Peyer's patch (tissue), 4 donors: ENCODE results near the gene QRFPR.

Experiments used
- POLR2A ChIP-seq, 2 donors: fragments of 450-650 bp; IDR thresholded peaks; one replicate each; pipeline ENCODE4 v1.5.1; 2017; ENCODE audit warnings: antibody characterized with exemption in 2 of 2, mild to moderate bottlenecking in 2 of 2, moderate library complexity in 2 of 2
- TF ChIP-seq, protein P1 (sequence below), 6 experiments: fragments of 450-650 bp in 4 of 6; fragments of 200-600 bp in 2 of 6; sonication (generic) in 1 of 6; IDR thresholded peaks; one replicate each; pipeline ENCODE4 v1.5.1; 2017 to 2019; ENCODE audit warnings: antibody characterized with exemption in 6 of 6, mild to moderate bottlenecking in 3 of 6, moderate library complexity in 1 of 6

DNA sequence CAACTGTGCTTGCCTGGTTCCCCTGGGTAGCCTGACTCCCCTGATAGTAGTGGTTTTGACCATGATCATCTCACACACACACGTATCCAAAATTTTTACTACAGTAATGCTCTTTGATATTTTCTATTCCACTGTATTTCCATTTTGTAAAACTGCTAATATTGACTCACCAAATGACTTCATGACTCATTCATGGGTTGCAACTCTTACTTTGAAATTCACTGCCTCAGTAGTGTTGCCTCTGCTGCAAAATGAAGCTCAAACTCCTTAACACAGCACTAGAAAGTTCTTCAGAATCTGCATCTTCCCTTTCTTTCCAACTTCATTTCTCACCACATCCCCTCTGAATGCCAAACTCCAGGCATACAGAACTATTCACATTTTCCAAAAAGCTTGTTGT lies 20.3 kb downstream of the QRFPR start:
- TF ChIP-seq, protein P1, sequence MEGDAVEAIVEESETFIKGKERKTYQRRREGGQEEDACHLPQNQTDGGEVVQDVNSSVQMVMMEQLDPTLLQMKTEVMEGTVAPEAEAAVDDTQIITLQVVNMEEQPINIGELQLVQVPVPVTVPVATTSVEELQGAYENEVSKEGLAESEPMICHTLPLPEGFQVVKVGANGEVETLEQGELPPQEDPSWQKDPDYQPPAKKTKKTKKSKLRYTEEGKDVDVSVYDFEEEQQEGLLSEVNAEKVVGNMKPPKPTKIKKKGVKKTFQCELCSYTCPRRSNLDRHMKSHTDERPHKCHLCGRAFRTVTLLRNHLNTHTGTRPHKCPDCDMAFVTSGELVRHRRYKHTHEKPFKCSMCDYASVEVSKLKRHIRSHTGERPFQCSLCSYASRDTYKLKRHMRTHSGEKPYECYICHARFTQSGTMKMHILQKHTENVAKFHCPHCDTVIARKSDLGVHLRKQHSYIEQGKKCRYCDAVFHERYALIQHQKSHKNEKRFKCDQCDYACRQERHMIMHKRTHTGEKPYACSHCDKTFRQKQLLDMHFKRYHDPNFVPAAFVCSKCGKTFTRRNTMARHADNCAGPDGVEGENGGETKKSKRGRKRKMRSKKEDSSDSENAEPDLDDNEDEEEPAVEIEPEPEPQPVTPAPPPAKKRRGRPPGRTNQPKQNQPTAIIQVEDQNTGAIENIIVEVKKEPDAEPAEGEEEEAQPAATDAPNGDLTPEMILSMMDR (IDR thresholded peaks at IDR 0.05) = no peak
- no peak for TF ChIP-seq POLR2A (IDR thresholded peaks at IDR 0.05)
